GM08714 (cell line): Measurements from ENCODE around the gene IDS.
"Not testable (repeated sequence)": the region's sequence is repeated elsewhere in the genome, so short reads cannot be mapped to it uniquely, and the experiment has no call there.

Experiments used
- H3K4me3 ChIP-seq: fragments of 200-500 bp; sonication (Bioruptor generic); 2 replicates; pipeline ENCODE4 v1.5.1; 2014; ENCODE audit warnings: mild to moderate bottlenecking, low read length, inconsistent platforms
- ZNF274 ChIP-seq: IDR thresholded peaks from 2 replicates; pipeline ENCODE4 v1.6.1; 2012; ENCODE audit warnings: mild to moderate bottlenecking, low read depth, low read length

Gene IDS, protein sequence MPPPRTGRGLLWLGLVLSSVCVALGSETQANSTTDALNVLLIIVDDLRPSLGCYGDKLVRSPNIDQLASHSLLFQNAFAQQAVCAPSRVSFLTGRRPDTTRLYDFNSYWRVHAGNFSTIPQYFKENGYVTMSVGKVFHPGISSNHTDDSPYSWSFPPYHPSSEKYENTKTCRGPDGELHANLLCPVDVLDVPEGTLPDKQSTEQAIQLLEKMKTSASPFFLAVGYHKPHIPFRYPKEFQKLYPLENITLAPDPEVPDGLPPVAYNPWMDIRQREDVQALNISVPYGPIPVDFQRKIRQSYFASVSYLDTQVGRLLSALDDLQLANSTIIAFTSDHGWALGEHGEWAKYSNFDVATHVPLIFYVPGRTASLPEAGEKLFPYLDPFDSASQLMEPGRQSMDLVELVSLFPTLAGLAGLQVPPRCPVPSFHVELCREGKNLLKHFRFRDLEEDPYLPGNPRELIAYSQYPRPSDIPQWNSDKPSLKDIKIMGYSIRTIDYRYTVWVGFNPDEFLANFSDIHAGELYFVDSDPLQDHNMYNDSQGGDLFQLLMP

DNA sequence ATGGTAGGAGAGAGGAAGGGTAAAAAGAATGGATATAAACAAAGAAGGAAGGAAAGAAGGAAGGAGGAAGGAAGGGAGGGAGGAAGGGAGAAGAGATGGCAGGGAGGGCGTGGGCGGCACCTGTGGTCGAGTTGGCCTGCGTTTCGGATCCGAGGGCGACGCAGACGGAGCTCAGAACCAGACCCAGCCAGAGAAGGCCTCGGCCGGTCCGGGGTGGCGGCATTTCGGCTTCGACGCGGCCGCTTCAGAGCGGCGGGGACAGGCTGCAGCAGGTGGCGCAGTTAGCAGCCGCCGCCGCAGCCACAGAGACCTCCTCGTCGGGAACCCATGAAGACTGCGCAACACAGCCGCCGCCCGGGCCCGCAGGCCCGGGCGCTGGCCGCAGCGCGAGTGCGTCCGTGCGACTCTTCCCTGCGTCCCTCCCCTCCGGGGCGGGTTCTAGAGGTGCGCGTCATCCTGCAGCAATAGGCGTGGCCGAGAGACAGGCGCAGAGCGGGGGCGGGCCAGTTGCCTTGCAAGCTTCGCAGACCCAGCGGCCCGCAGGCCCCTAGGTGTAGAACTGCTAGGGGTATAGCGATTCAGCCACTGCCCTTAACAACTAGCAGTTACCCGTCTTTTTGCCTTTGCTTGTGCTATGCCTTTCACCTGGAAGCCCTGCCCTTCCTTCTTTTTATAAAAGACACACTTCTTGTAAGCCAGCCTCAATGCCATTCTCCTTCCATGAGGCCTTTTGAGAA lies at the start of gene IDS:
Gene IDS (minus strand): TSS at position 392 of the 737 bp plus-strand sequence. CDS start 169 bp downstream, at position 223.
- TF ChIP-seq ZNF274 = no peak
- peak within 1 kb of the TSS; percentile 78 for H3K4me3 ChIP-seq

DNA sequence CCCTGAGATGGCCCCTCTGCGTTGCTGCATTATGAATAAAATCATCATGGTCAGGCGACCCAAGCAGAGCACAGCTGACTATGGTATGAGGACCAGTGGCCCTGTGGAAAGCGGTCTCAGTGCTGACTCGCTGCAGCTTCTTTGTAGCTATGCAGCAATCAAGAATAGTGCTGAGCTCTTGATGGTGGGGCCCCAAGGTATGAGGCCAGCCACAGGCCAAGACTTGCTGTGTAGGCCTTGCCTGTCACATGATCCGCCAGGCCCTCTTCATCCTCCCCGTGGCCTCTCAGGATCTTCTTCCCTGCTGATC lies 46.8 kb upstream of the IDS start:
- not testable (repeated sequence) for H3K4me3 ChIP-seq

DNA sequence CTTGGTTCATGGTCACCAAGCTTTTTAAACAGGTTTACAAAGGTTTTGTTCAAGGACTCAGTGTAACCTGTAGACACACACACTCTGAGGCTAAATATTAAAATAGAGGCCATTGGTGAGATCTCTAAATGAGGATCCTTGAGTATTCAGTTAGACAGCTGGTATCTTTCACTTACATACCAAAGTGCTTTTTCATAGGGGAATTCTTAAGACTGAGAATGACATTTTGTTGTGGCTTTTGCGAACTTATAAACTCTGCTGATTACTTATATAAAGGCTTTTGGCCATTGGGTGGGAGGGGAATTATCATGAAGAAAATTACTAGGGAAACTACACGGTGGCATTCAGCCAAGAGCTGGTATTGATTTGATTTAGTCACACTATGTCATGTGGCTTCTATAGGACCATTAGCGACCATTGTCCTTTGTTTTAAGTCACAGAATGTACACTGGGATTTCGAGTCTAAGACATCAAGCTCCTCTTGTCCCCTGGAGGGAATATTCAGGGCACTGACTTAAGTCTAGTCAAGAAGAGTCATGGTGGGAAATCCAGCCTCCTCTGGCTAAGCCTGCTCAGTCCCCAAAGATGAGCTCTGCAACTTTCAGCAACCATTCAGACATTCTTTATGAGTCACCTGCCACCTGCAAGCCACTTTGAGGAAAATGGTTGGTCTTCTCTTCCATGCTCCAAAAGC lies 46.3 kb upstream of the IDS start:
- H3K4me3 ChIP-seq = not testable (repeated sequence)

DNA sequence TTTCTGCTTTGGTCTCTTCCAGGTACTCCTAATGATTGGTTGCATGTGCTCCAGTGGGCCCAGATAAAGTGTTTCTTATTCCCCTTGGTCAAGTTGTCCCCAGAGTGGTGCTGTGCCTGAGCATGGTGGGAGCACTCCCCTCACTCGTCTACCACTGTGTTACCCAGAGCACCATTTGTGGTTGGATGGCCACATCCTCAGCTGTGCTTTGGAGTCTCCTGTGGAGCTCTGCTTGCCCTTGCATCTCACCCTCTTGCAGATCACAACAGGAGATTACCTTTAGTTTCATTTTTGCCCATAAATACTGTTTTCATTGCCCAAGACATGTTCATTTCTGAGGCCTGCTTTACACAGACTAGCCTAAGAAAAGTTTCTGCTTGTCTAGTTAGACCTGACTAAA lies 45.3 kb upstream of the IDS start:
- H3K4me3 ChIP-seq = not testable (repeated sequence)

DNA sequence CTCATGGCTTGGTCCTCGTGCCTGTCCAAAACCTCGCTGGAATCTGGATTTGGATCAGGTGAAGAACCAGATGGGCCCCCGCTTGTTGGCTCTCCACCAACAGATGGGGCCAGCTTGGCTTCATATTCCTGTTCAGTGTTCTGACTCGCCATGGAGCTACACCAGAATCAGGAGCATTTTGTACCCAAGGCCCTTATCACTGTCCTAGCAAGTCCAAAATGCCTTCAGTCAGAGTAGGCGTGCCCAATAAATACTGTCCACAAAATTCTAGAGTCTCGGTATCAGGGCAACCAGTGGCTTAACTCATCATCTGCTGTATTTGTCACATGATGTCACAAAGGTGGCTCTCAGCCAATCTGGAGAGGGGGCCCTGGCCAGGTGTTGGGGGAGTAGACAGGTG lies 44.6 kb upstream of the IDS start, which contains the start of gene HSFX3:
Gene HSFX3 (minus strand): TSS at position 224 of the 400 bp plus-strand sequence. CDS start 72 bp downstream, at position 152.
- H3K4me3 ChIP-seq = not testable (repeated sequence)

DNA sequence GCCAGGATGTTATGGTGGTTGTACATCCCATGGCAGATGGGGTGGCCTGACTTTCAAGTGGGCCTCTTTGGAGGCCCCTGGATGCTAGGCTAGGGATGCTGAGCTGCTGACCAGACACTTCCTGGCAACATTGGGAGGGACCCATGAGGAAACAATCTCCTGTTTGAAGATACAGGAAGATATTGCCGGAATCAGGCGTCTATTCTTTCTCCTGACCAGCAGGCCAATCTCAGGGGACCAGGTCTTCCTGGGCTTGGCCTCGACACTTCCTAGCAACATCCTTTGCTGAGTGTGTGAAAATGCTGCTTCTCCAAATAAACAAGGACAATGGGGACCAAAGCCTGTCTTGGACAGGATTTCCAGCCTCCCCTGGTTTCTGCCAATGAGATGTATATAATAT lies 42.7 kb upstream of the IDS start:
- H3K4me3 ChIP-seq = not testable (repeated sequence)

DNA sequence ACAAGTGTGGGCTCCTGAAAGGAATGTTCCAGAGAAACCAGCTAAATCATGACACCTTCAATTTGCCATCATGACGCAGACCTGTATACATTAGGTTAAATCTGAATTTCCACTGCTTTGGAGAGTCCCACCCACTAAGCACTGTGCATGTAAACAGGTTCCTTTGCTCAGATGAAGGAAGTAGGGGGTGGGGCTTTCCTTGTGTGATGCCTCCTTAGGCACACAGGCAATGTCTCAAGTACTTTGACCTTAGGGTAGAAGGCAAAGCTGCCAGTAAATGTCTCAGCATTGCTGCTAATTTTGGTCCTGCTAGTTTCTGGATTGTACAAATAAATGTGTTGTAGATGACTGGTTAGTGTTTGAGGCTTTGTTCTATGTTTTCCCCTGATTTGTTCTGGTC lies 41.9 kb upstream of the IDS start:
- H3K4me3 ChIP-seq = not testable (repeated sequence)

DNA sequence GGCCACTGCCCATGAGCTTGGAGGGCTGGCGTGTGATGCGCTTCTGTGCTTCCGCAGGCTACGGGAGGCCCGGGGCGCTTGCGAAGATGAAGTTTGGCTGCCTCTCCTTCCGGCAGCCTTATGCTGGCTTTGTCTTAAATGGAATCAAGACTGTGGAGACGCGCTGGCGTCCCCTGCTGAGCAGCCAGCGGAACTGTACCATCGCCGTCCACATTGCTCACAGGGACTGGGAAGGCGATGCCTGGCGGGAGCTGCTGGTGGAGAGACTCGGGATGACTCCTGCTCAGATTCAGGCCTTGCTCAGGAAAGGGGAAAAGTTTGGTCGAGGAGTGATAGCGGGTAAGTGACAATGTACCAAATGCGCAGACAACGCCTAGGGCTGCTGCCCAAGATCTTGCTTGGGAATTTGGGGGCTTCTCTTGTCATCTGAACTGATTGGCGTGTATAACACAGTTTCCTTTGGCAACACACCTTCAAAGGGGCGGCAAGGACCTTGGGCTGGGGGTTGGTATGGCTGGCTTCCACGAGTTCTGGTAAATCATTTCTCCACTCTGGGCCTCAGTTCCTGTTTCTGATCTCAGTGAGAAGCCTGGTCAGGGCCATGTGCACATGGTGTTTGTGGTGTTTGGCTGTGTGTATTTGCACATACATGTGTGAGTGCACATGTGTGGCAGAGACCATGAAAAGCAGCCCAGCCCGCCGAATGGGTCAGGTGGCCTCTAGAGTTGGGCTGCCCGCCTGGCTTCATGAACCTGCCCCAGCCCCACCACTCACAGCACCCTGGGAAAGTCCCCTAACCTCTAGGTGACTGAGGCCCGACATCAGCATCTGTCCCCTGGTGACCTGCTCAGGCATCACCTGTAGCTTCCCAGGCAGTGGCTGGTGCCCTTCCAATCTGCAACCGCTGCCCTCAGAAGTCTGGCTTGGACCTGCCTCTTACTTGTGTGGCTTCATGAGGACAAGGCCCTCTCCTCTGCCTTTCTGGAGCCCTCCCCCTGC lies 40.7 kb upstream of the IDS start:
- H3K4me3 ChIP-seq = not testable (repeated sequence)

DNA sequence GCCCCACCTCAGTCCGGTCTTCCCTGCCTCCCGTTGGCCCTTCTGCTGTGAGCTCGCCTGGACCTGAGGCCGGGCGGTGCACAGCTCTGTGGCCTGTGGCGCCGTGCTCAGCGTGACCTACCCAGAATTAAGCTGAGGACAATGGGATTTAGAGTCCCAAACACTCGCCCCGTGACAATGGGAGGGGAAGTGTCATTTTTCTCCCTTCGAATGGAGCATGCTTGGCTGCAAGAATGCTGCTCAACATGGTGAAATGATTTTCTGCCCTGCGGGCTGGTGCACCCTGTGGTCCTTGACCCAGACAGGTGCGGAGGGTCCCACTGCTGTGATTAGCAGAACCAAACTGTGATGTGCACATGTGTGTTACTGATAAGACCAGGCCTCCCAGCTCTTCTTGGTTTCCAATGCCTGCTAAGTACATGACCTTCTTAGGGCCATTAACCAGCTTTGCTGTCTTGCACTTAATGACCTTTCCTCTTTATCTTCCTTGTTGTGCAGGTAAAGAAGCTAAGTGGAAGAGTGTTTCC lies 36.5 kb upstream of the IDS start:
- H3K4me3 ChIP-seq = peak overlapping the region; percentile 73
- TF ChIP-seq ZNF274 = no peak

DNA sequence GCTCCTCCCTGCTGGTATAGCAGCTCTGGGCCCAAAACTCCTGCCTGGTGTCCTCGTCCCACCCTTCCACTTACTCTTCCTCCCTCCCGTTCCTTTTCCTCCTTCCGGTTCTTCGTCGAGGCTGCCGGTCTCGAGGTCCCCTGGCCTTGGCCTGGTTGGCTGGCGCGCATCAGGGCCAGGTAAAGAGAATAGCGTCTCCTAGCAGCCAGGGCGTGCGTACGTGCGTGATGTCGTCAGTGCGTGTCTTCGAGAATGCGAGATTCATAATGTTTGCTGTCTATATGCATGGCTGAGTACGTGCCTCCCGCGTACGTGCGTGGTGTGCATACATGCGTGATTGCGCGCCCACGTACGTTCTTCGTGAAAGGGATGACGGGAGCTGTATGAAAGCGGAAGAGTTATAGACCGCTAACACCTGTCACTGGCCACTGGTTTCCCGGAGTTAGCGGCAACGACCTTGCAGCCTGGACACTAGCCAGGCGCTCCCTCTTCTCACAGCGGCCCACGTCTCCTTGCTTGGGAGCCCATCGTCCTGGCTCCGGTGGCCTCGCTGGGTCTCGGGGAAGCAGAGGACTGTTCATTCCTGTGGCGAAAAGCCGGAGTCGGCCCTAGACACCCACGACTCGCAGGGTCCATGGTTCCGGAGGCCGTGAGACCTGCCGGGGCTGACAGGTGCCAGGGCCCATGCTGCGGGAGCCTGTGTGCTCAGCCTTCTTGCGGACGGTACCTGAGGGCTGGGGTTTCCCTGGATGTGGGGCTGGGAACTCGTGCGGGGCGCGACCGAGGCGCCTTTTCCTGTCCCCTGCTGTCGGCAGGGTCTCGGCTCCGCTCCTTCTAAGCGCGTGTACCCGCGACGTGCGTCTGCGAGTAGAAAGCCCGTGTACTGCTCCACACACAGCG lies 35.8 kb upstream of the IDS start, which contains the start of gene EOLA1:
Gene EOLA1 (plus strand): TSS at position 392 of the 900 bp plus-strand sequence. CDS start 4,619 bp downstream, outside the sequence.
- TF ChIP-seq ZNF274 = no peak
- H3K4me3 ChIP-seq = peak within 1 kb of the TSS; percentile 78

DNA sequence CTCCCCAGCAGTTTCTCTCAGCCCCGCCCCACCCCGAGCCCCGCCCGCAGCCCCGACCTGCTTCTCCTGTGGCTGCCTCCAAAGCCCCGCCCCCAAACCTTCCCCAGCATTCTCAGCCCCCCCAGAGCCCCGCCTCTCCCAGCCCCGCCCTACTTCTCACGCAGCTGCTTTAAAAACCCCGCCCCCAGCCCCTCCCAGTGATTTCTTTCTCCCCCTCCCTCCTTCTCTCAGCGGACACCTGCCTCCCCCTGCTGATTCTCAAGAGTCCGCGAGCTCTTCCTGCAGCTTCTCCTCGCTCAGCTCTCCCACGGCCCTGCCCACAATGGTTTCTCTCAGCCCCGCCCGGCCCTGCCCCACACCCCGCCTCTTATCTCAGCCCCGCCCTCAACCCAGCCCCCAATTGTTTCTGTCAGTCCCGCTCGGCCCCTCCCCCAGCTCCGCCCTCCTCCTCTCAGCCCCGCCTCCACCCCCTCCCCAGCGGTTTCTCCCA lies 35.1 kb upstream of the IDS start:
- peak overlapping the region; percentile 73; the same call in 1 of the 2 replicates for H3K4me3 ChIP-seq
- TF ChIP-seq ZNF274 = no peak

DNA sequence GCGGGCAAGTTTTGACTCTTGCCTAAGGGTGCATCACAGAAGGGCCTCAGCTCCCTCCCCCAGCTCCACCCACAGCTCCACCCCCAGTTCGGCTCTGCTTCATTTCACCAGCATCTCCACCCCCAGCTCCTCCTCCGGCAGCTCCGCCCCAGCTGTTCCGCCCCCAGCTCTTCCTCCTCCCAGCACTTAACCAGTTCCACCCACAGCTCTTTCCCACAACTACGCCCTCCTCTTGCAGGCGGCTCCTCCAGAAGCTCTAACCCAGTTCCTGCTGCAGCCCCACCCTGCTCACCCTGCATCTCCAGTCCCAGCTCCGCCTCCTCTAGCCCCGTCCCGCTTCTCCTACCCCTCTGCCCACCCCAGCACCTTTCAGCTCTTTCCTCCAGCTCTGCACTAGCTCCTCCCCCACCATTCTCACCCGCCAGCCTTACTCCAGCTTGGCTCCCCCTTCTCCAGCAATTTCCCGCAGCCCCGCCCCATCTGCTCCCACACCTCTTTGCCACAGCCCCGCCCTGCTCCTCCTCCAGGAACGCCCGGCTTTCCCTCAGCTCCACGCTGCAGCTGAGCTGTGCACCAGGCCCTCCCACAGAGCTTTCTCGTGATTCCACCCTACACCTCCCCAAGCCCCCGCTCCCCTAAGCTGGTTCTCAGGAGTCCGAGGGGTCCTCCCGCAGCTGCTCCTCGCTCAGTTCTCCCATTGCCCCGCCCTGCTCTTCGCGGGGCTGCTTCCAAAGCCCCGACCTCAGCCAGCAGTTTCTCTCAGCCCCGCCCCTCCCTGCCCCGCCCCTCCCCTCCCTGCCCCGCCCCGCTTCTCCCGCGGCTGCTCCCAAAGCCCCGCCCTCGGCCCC lies 34.4 kb upstream of the IDS start:
- TF ChIP-seq ZNF274 = no peak
- H3K4me3 ChIP-seq = peak overlapping the region; percentile 78

DNA sequence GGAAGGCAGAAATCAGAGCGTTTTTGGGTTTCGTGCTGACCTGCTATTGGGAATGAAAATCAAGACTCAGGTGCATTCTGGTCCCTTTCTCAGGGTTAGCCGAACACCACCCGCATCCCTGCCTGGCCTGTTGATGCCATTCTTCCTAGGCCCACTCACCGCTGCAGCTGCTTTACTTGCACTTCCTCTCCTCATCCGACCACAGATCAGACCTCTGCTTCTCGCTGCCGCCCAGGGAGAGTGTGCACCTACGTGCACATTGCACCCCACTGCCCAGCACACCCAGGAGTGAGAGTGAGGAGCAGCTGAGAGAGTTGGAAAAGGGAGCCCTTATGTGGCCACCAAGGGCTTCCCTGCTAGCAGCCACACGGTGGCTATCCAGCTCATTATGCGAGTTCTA lies 32.4 kb upstream of the IDS start:
- not testable (repeated sequence) for H3K4me3 ChIP-seq

DNA sequence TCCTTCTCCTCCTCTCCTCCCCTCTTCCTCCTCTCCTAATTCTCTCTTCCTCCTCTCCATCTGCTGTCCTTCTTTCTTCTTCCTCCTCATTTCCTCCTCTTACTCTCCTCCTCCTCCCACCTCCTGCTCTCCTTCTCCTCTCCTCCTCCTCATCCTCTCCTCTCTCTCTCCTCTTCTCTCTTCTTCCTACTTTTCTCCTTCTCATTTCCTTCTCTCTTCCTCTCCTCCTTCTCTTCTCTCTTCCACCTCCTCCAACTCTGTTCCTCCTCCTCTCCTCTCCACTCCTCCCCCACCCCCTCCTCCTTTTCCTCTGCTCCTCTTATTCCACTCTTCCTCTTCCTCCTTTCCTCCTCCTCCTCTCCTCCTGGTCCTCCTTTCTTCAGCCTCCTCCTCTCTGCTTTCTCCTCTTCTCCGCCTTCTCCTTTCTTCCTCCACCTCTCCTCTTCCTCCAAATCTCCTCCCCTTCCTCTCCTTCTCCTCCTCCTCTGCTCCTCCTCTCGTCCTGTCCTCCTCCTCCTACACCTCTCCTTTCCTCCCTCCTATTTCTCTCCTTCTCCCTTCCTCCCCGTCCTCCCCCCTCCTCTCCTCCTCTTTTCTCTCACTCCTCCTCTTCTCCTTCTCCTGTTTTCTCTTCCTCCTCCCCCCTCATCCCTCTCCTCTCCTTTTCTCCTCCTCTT lies 30.0 kb upstream of the IDS start:
- not testable (repeated sequence) for H3K4me3 ChIP-seq

DNA sequence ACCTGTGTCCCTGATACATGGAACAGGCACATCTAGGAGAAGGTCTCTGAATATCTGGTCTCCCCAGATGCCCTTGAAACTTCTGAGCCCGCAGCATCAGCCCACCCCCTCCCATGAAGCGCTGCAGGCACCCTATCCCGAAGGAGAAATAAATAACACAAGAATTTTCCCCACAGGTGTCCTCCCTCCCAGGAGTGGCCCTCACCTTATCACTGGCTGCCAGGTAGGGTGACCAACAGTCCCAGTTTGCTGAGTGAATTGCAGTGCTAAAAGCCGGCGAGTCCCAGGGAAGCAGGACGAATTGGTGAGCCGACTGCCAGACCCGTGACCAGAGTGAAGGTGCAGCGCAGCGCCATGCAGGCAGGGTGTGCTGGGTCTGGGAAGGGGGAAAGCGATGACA lies 28.9 kb upstream of the IDS start:
- not testable (repeated sequence) for H3K4me3 ChIP-seq

DNA sequence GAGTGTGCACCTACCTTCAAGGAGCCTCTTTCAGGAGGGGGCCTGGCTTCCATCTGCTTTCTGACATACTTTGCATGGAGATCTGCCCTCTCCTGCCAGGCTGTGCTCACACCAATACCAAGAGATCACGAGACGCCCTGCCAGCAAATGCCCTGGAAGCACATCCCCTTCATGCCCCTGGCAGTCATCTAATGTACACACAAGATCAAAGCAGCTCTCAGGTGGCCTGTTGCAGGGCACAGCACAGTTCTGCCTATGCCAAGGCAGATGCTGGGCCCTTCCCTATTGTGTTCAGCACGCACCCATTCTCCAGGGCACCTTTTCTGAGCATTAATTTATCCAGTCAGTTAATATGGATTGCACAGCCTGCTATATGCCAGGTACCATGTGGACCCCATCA lies 27.8 kb upstream of the IDS start:
- not testable (repeated sequence) for H3K4me3 ChIP-seq
